ENCODE results near the gene CLEC4C. TPM values are rescaled to one million over a fixed set of nuclear protein-coding genes. Genes with fewer than 3 reads are reported as not detected.
"Not testable (repeated sequence)": the region's sequence is repeated elsewhere in the genome, so short reads cannot be mapped to it uniquely, and the experiment has no call there.

The CLEC4C gene
- total RNA-seq, 6 experiments from 2014 or later = not detected

GRCh38 chr12:7769999-7770398, 22.8 kb upstream of the CLEC4C start:
- DNase-seq = no peak
- 51% methylated on average over 3 of the region's 3 CpGs for WGBS (ENCODE audit: insufficient coverage, low coverage, low lambda C conversion rate, missing lambda C conversion rate)
- Histone ChIP-seq H3K4me1 (no peaks in the 10 kb centered on the region), H3K27me3 (no peaks in the 10 kb centered on the region), H3K9me3 (no peaks in the 10 kb centered on the region), H3K27ac (no peak overlapping the region), H3K36me3 (no peaks in the 10 kb centered on the region), H3K4me3 (no peak overlapping the region)
- ATAC-seq = no peak
- TF ChIP-seq POLR2A (IDR thresholded peaks at IDR 0.05) = no peak
- no peak for TF ChIP-seq CTCF (IDR thresholded peaks at IDR 0.05)
- intact Hi-C loops (cut with DNase I) = no loop called here

DNA sequence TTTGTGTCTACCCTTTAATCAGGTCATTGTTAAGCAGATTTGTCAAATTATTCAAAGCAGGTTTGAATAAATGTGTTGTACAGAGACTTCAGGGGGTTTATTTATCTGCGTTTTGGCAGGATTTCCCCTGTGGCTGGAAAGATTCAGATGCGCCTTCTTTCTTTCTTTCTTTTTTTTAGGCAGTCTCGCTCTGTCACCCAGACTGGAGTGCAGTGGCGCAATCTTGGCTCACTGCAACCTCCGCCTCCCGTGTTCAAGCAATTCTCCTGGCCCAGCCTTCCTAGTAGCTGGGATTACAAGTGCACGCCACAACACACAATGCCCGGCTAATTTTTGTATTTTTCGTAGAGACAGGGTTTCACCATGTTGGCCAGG, 11.6 kb upstream of the CLEC4C start:
- no peaks in the 10 kb centered on the region for H3K4me1 ChIP-seq
- TF ChIP-seq CTCF (IDR thresholded peaks at IDR 0.05) (no peak), POLR2A (IDR thresholded peaks at IDR 0.05) (no peak)
- intact Hi-C loops (cut with DNase I) = no loop called here
- no peak for ATAC-seq
- H3K4me3 ChIP-seq = no peak overlapping the region
- no peaks in the 10 kb centered on the region for H3K9me3 ChIP-seq
- H3K27me3 ChIP-seq = no peaks in the 10 kb centered on the region
- no peaks in the 10 kb centered on the region for H3K36me3 ChIP-seq
- 52% methylated on average over 8 of the region's 9 CpGs for WGBS (ENCODE audit: insufficient coverage, low coverage, low lambda C conversion rate, missing lambda C conversion rate)
- DNase-seq = no peak
- H3K27ac ChIP-seq = no peak overlapping the region

DNA sequence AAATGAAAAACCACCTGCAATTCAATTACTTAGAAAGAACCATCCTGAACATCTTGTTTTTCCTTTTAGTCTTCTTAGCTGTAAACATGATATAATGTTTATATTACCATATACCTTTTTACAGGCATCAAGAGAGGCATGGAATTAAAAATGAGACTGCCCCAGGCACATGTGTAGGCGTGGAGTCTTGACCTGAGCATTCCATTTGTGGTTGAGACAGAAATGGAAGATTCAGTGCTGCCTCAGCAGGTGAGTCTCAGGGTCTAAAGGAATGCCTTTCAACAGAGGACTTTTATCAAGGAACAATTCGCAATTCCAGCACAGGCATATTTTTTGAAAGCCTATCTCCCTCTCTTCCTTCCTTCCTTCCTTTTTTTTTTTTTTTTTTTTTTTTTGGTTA, 9.8 kb upstream of the CLEC4C start:
- Histone ChIP-seq H3K9me3 (no peaks in the 10 kb centered on the region), H3K36me3 (no peaks in the 10 kb centered on the region), H3K27ac (no peak overlapping the region), H3K4me3 (no peak overlapping the region), H3K4me1 (no peaks in the 10 kb centered on the region), H3K27me3 (no peaks in the 10 kb centered on the region)
- WGBS (ENCODE audit: insufficient coverage, low coverage, low lambda C conversion rate, missing lambda C conversion rate) = 27% methylated on average over 2 of the region's 2 CpGs
- ATAC-seq (no peak), DNase-seq (no peak)
- TF ChIP-seq CTCF (IDR thresholded peaks at IDR 0.05) (no peak), POLR2A (IDR thresholded peaks at IDR 0.05) (no peak)
- intact Hi-C loops (cut with DNase I) = no loop called here

DNA sequence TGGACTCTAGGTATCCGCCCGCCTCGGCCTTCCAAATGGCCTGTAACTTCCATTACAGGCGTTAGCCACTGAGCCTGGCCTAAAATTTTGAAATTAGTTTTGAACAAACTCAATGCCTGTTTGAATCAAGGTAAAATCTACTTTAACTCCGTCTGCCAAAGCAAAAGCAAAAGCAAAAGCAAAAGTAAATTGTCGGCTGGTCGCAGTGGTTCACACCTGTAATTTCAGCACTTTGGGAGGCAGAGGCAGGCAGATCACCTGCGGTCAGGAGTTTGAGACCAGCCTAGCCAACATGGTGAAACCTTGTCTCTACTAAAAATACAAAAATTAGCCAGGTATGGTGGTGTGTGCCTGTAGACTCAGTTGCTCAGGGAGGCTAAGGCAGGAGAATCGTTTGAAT, 8.5 kb upstream of the CLEC4C start:
- DNase-seq; H3K27me3 ChIP-seq; intact Hi-C loops (cut with DNase I); H3K9me3 ChIP-seq; H3K4me1 ChIP-seq; H3K4me3 ChIP-seq; H3K36me3 ChIP-seq; ATAC-seq; H3K27ac ChIP-seq: not testable (repeated sequence)
- WGBS (ENCODE audit: insufficient coverage, low coverage, low lambda C conversion rate, missing lambda C conversion rate) = 75% methylated on average over 8 of the region's 9 CpGs

DNA sequence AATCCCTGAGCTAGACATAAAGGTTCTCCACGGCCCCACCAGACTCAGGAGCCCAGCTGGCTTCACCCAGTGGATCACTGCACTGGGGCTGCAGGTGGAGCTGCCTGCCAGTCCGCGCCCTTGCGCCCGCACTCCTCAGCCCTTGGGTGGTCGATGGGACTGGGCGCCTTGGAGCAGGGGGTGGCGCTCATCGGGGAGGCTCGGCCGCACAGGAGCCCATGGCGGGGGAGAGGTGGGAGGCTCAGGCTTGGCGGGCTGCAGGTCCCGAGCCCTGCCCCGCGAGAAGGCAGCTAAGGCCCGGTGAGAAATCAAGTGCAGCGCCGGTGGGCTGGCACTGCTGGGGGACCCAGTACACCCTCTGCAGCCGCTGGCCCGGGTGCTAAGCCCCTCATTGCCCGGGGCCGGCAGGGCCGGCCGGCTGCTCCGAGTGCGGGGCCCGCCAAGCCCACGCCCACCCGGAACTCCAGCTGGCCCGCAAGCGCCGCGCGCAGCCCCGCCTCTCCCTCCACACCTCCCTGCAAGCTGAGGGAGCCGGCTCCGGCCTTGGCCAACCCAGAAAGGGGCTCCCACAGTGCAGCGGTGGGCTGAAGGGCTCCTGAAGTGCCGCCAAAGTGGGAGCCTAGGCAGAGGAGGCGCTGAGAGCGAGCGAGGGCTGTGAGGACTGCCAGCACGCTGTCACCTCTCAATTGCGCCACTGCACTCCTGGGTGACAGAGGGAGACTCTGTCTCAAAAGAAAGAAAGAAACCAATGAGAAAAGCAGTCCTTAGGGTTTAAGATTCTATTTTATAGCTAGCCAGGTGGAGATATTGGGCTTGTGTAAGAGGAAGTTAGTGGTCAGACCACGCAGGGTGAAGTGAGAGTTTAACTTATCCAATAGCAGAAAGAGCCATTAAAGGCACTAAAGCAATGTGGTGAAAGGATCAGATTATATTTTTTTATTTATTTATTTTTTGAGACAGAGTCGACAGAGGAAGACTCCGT, 5.1 kb upstream of the CLEC4C start:
- DNase-seq = peak in 1 of 3 donors; percentile 52
- H3K27ac ChIP-seq; H3K36me3 ChIP-seq; intact Hi-C loops (cut with DNase I); H3K27me3 ChIP-seq; H3K4me1 ChIP-seq; H3K4me3 ChIP-seq; H3K9me3 ChIP-seq; ATAC-seq: not testable (repeated sequence)
- 51% methylated on average over 6 of the region's 48 CpGs for WGBS (ENCODE audit: insufficient coverage, low coverage, low lambda C conversion rate, missing lambda C conversion rate)

Data from right lobe of liver (tissue), 6 donors.